Loucy (cell line): ENCODE measurements around the gene ROBO4.

ENCODE experiments used
- H2AFZ ChIP-seq: fragments of 200-600 bp; sonication (generic); 2 replicates; pipeline ENCODE4 v1.6.0; 2016; ENCODE audit warnings: antibody characterized with exemption, mild to moderate bottlenecking, low read length, moderate library complexity
- H3F3A ChIP-seq: fragments of 200-600 bp; 2 replicates; pipeline ENCODE4 v1.6.0; 2016; ENCODE audit warnings: antibody characterized with exemption, low read depth, mild to moderate bottlenecking
- H3K27me3 ChIP-seq: fragments of 200-600 bp; sonication (generic); 2 replicates; pipeline ENCODE4 v1.6.1; 2014; ENCODE audit warnings: low read length, mild to moderate bottlenecking; ENCODE audit not compliant: insufficient read depth, poor library complexity, severe bottlenecking
- H3K36me3 ChIP-seq: fragments of 200-600 bp; sonication (generic); 2 replicates; pipeline ENCODE4 v1.6.1; 2016; ENCODE audit warnings: low read length; ENCODE audit not compliant: insufficient read depth
- H3K4me1 ChIP-seq: fragments of 200-600 bp; sonication (generic); 2 replicates; pipeline ENCODE4 v1.5.1; 2014; ENCODE audit warnings: low read length, mild to moderate bottlenecking; ENCODE audit not compliant: insufficient read depth, poor library complexity, severe bottlenecking
- H3K4me2 ChIP-seq: fragments of 200-600 bp; sonication (generic); 2 replicates; pipeline ENCODE4 v1.6.0; 2014; ENCODE audit warnings: antibody characterized with exemption, low read length, low read depth, mild to moderate bottlenecking; ENCODE audit not compliant: poor library complexity, severe bottlenecking
- H3K4me3 ChIP-seq: fragments of 200-600 bp; sonication (generic); 2 replicates; pipeline ENCODE4 v1.5.1; 2014; ENCODE audit warnings: low read length, mild to moderate bottlenecking, mixed read lengths; ENCODE audit not compliant: poor library complexity, severe bottlenecking
- H3K79me2 ChIP-seq: fragments of 200-600 bp; sonication (generic); 2 replicates; pipeline ENCODE4 v1.6.1; 2014; ENCODE audit warnings: low read length; ENCODE audit not compliant: insufficient read depth
- H3K9ac ChIP-seq: fragments of 200-600 bp; sonication (generic); 2 replicates; pipeline ENCODE4 v1.6.0; 2014; ENCODE audit warnings: mild to moderate bottlenecking, low read depth, low read length, moderate library complexity; ENCODE audit not compliant: poor library complexity, severe bottlenecking
- H3K9me2 ChIP-seq: fragments of 200-600 bp; sonication (generic); replicated peaks from 2 replicates; pipeline ENCODE4 v1.6.1; 2016; ENCODE audit warnings: low read depth, low read length, mixed read lengths
- H3K9me3 ChIP-seq: fragments of 200-600 bp; sonication (generic); 2 replicates; pipeline ENCODE4 v1.6.1; 2014; ENCODE audit warnings: mild to moderate bottlenecking, antibody characterized with exemption, low read length, low read depth; ENCODE audit not compliant: insufficient read depth
- H4K20me1 ChIP-seq: fragments of 200-600 bp; sonication (generic); 2 replicates; pipeline ENCODE4 v1.6.0; 2014; ENCODE audit warnings: antibody characterized with exemption, low read length, mild to moderate bottlenecking; ENCODE audit not compliant: insufficient read depth, poor library complexity, severe bottlenecking
- CTCF ChIP-seq: fragments of 200-600 bp; sonication (generic); conservative IDR thresholded peaks from 2 replicates; pipeline ENCODE4 v1.5.1; 2014; ENCODE audit warnings: mild to moderate bottlenecking, antibody characterized with exemption, low read length
- EZH2phosphoT487 ChIP-seq: fragments of 200-600 bp; IDR thresholded peaks from 2 replicates; pipeline ENCODE4 v1.6.1; 2018; ENCODE audit warnings: antibody characterized with exemption, mild to moderate bottlenecking, moderate library complexity, borderline replicate concordance

Gene ROBO4

GRCh38 chr11:124920356-124920755 lies 22.7 kb upstream of the ROBO4 start:
- H3K79me2 ChIP-seq, result no peaks in the 10 kb centered on the region
- no peaks in the 10 kb centered on the region for H3F3A ChIP-seq
- H3K27me3 ChIP-seq, result no peaks in the 10 kb centered on the region
- no peak overlapping the region for H2AFZ ChIP-seq
- no peak overlapping the region for H3K4me3 ChIP-seq
- H3K9me3 ChIP-seq, result no peaks in the 10 kb centered on the region
- no peak for TF ChIP-seq CTCF
- no peak for TF ChIP-seq EZH2phosphoT487
- peaks cover 15% of the 10 kb centered on the region for H3K4me1 ChIP-seq
- H3K9ac ChIP-seq, result no peak overlapping the region
- no peaks in the 10 kb centered on the region for H4K20me1 ChIP-seq
- H3K9me2 ChIP-seq, result no peaks in the 10 kb centered on the region
- no peak overlapping the region for H3K4me2 ChIP-seq
- H3K36me3 ChIP-seq, result no peaks in the 10 kb centered on the region

- Histone ChIP-seq H3K9me3 (no peaks in the 10 kb centered on the region), H3K4me1 (peaks cover 15% of the 10 kb centered on the region), H2AFZ (no peak overlapping the region), H3K36me3 (no peaks in the 10 kb centered on the region), H4K20me1 (no peaks in the 10 kb centered on the region), H3K9me2 (no peaks in the 10 kb centered on the region), H3K9ac (no peak overlapping the region), H3F3A (no peaks in the 10 kb centered on the region), H3K79me2 (no peaks in the 10 kb centered on the region), H3K4me2 (no peak overlapping the region), H3K4me3 (no peak overlapping the region), H3K27me3 (no peaks in the 10 kb centered on the region)
- no peak for TF ChIP-seq EZH2phosphoT487
- TF ChIP-seq CTCF, result no peak
Measured at GRCh38 chr11:124919898-124920297, 22.2 kb upstream of the ROBO4 start.

- Histone ChIP-seq H3F3A (no peaks in the 10 kb centered on the region), H3K4me2 (no peak within 1 kb of the TSS), H2AFZ (no peak within 1 kb of the TSS), H3K4me3 (no peak within 1 kb of the TSS), H3K9me2 (no peaks in the 10 kb centered on the region), H4K20me1 (no peaks in the 10 kb centered on the region), H3K36me3 (no peaks in the 10 kb centered on the region), H3K4me1 (peaks cover 15% of the 10 kb centered on the region), H3K79me2 (no peaks in the 10 kb centered on the region), H3K9ac (no peak within 1 kb of the TSS), H3K27me3 (no peaks in the 10 kb centered on the region), H3K9me3 (no peaks in the 10 kb centered on the region)
- TF ChIP-seq EZH2phosphoT487 (no peak), CTCF (no peak)
Measured at GRCh38 chr11:124918950-124919349, 21.3 kb upstream of the ROBO4 start, which contains the start of gene HEPN1. Gene HEPN1 (plus strand): TSS chr11:124919250.
